Dendritic cell treated with granulocyte-macrophage colony-stimulating factor and Interleukin-4, amounts not matched to agents 40 ng/mL and 50 ng/mL, for 4 days (primary cell): Measurements from ENCODE around the gene GID4.
A peak's percentile ranks its signal among the peaks of the same experiment; 100 is the strongest.

Source experiments
- H3K27ac Mint-ChIP-seq: one replicate; pipeline ENCODE4 v1.8.0; 2022; ENCODE audit warnings: mild to moderate bottlenecking, mixed read lengths
- H3K27me3 Mint-ChIP-seq: one replicate; pipeline ENCODE4 v1.8.0; 2022; ENCODE audit warnings: mild to moderate bottlenecking, mixed read lengths
- H3K36me3 Mint-ChIP-seq: one replicate; pipeline ENCODE4 v1.8.0; 2022; ENCODE audit warnings: low read depth, mixed read lengths
- H3K4me1 Mint-ChIP-seq: one replicate; pipeline ENCODE4 v1.8.0; 2022; ENCODE audit warnings: low read depth, mixed read lengths
- H3K4me3 Mint-ChIP-seq: one replicate; pipeline ENCODE4 v1.8.0; 2022; ENCODE audit warnings: mild to moderate bottlenecking, moderate library complexity, mixed read lengths
- H3K9me3 Mint-ChIP-seq: one replicate; pipeline ENCODE4 v1.8.0; 2022; ENCODE audit warnings: mixed read lengths
- intact Hi-C: fragments of 100-400 bp; cut with micrococcal nuclease; formaldehyde crosslinking; loops from one replicate; pipeline ENCODE4 v1.15.0; 2022

The GID4 gene

GRCh38 chr17:18076936-18077335 is 37.7 kb downstream of the GID4 start:
- H3K27me3 Mint-ChIP-seq = peaks cover 6% of the 10 kb centered on the region
- no peaks in the 10 kb centered on the region for H3K4me1 Mint-ChIP-seq
- H3K36me3 Mint-ChIP-seq = no peaks in the 10 kb centered on the region
- no peak overlapping the region for H3K27ac Mint-ChIP-seq
- H3K4me3 Mint-ChIP-seq = no peak overlapping the region
- H3K9me3 Mint-ChIP-seq = no peaks in the 10 kb centered on the region
- intact Hi-C loops = no loop called here

DNA sequence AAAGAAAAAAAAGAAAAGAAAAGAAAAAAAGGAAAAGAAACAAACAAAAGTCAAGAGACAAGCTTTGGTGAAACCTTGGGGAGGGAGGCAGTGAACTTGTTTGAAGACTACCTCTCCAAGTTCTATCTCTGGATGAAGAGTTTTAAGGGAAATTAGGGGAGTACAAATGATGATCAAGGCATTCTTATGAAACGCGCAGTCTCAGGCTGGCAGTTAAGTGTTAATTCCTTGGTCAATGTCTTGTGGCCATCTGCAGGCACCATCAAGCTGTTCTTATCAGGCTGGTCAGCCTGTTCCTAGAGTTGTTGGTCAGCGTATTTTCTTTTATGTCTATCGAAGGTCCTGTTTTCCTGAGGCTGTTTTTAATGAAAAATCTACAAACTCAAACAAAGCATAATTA is 40.3 kb downstream of the GID4 start:
- Mint-ChIP-seq H3K27ac (no peak overlapping the region), H3K27me3 (peaks cover 6% of the 10 kb centered on the region), H3K4me1 (no peaks in the 10 kb centered on the region), H3K9me3 (no peaks in the 10 kb centered on the region), H3K36me3 (no peaks in the 10 kb centered on the region), H3K4me3 (no peak overlapping the region)
- intact Hi-C loops = no loop called here

DNA sequence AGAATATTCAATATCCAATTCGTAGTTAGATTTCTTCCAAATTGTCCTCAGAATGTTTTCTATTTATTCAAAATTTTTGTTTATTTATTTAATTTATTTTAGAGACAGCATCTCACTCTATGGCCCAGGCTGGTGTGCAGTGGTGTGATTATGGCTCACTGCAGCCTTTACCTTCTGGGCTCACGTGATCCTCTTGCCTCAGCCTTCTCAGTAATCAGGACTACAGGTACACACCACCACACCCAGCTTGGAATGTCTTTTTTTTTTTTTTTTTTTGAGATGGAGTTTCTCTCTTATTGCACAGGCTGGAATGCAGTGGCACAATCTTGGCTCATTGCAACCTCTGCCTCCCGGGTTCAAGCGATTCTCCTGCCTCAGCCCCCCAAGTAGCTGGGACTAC is 45.0 kb downstream of the GID4 start:
- H3K36me3 Mint-ChIP-seq = peaks cover 8% of the 10 kb centered on the region
- H3K27me3 Mint-ChIP-seq = peaks cover 2% of the 10 kb centered on the region
- no peak overlapping the region for H3K27ac Mint-ChIP-seq
- intact Hi-C loops = no loop called here
- no peaks in the 10 kb centered on the region for H3K9me3 Mint-ChIP-seq
- no peak overlapping the region for H3K4me3 Mint-ChIP-seq
- peaks cover 21% of the 10 kb centered on the region for H3K4me1 Mint-ChIP-seq

GRCh38 chr17:18087610-18088491 is 48.6 kb downstream of the GID4 start, which contains the start of gene DRG2:
DRG2 (plus strand) TSS chr17:18087948; CDS start chr17:18088024, 76 bp downstream.
- Mint-ChIP-seq H3K27me3 (no peaks in the 10 kb centered on the region), H3K27ac (peak within 1 kb of the TSS; percentile 97), H3K36me3 (peaks cover 37% of the 10 kb centered on the region), H3K4me1 (peaks cover 28% of the 10 kb centered on the region), H3K9me3 (no peaks in the 10 kb centered on the region), H3K4me3 (peak within 1 kb of the TSS; percentile 98)
- intact Hi-C loops = no loop called here

- Mint-ChIP-seq H3K27me3 (no peaks in the 10 kb centered on the region), H3K9me3 (no peaks in the 10 kb centered on the region), H3K27ac (no peak overlapping the region), H3K4me1 (peaks cover 34% of the 10 kb centered on the region), H3K36me3 (peaks cover 55% of the 10 kb centered on the region), H3K4me3 (no peak overlapping the region)
- intact Hi-C loops = no loop called here
These were observed 50.4 kb downstream of the GID4 start for GRCh38 chr17:18089613-18090012.

DNA sequence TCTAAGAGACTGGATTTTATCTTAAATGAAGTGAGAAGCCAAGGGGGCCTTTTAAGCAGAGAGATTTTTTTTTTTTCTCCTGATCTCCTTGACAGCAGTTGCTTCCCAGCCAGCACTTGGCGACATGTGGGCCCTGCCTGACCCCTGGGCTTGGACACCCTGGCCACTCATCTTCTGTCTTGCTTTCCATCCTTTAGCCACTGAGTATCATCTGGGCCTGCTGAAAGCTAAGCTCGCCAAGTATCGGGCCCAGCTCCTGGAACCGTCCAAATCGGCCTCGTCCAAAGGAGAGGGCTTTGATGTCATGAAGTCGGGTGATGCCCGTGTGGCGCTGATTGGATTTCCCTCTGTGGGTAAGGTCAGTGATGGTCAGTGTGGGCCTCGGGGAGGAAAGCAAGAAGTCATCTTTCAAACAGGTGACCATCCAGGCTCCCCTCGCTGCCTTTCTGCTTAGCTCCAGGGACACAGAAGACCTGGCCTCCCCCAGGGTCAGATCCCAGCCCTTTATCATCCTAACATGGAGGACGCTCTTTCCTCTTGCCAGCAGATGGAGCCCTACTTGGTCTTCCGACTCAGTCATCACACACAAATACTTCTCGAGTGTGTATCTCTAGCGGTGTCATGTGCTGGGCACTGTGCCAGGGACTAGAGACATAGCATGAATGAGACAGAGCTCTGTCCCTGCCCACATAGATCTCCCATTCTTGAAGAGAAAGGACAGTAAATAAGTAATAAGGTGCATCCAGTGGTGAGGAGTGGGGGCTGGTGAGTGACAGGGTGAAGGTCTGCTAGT is 54.6 kb downstream of the GID4 start:
- intact Hi-C loops = no loop called here
- peaks cover 18% of the 10 kb centered on the region for H3K4me1 Mint-ChIP-seq
- H3K27ac Mint-ChIP-seq = no peak overlapping the region
- no peaks in the 10 kb centered on the region for H3K27me3 Mint-ChIP-seq
- H3K9me3 Mint-ChIP-seq = no peaks in the 10 kb centered on the region
- peaks cover 89% of the 10 kb centered on the region for H3K36me3 Mint-ChIP-seq
- no peak overlapping the region for H3K4me3 Mint-ChIP-seq

DNA sequence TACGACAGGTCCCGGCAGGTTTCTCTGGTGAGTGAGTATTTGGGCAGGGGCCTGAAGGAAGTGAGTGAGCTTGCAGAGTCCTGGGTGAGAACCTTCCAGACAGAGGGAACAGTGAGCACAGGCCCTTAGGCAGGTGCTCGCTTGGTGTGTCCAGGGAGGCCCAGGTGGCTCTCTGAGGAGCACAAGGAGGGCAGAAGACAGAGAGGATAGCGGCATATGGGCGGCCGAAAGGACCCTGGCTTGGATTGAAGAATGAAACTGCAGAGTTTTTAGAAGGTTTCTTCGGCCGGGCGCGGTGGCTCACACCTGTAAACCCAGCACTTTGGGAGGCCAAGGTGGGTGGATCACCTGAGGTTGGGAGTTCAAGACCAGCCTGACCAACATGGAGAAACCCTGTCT is 55.2 kb downstream of the GID4 start:
- intact Hi-C loops = no loop called here
- H3K9me3 Mint-ChIP-seq = no peaks in the 10 kb centered on the region
- no peak overlapping the region for H3K27ac Mint-ChIP-seq
- H3K4me3 Mint-ChIP-seq = no peak overlapping the region
- peaks cover 12% of the 10 kb centered on the region for H3K4me1 Mint-ChIP-seq
- H3K27me3 Mint-ChIP-seq = no peaks in the 10 kb centered on the region
- H3K36me3 Mint-ChIP-seq = peaks cover 94% of the 10 kb centered on the region

GRCh38 chr17:18099516-18099915 is 60.3 kb downstream of the GID4 start:
- no peaks in the 10 kb centered on the region for H3K9me3 Mint-ChIP-seq
- H3K27ac Mint-ChIP-seq = no peak overlapping the region
- no peak overlapping the region for H3K4me3 Mint-ChIP-seq
- peaks cover 15% of the 10 kb centered on the region for H3K4me1 Mint-ChIP-seq
- H3K27me3 Mint-ChIP-seq = no peaks in the 10 kb centered on the region
- H3K36me3 Mint-ChIP-seq = peaks cover 97% of the 10 kb centered on the region
- intact Hi-C loops = no loop called here

- no peaks in the 10 kb centered on the region for H3K9me3 Mint-ChIP-seq
- H3K36me3 Mint-ChIP-seq = peaks cover 97% of the 10 kb centered on the region
These were observed 61.4 kb downstream of the GID4 start for GRCh38 chr17:18100616-18101015.

DNA sequence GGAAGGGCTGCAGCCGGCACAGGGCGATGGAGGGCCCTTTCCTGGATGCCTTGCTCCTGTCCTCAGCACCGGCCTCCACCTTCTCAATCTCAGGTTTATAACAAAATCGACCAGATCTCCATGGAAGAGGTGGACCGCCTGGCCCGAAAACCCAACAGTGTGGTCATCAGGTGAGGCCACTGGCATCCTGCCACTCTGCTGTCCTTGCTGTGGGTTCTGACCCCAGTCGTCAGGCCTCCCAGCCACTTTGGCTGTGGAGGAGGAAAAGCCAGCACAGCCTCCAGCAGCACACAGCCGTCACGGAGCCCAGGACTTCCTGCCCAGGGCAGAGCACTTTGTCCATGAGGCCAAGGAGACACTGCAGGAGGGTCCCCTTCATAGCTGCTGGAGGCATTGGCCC is 62.6 kb downstream of the GID4 start:
- Mint-ChIP-seq H3K36me3 (peaks cover 97% of the 10 kb centered on the region), H3K27ac (no peak overlapping the region), H3K9me3 (no peaks in the 10 kb centered on the region), H3K4me1 (peaks cover 15% of the 10 kb centered on the region), H3K4me3 (no peak overlapping the region), H3K27me3 (no peaks in the 10 kb centered on the region)
- intact Hi-C loops = no loop called here

More at GRCh38 chr17:18100616-18101015, 61.4 kb downstream of the GID4 start:
- Mint-ChIP-seq H3K27me3 (no peaks in the 10 kb centered on the region), H3K4me1 (peaks cover 15% of the 10 kb centered on the region), H3K4me3 (no peak overlapping the region), H3K27ac (no peak overlapping the region)
- intact Hi-C loops = no loop called here

- peaks cover 15% of the 10 kb centered on the region for H3K4me1 Mint-ChIP-seq
- H3K27me3 Mint-ChIP-seq = no peaks in the 10 kb centered on the region
- no peaks in the 10 kb centered on the region for H3K9me3 Mint-ChIP-seq
- H3K27ac Mint-ChIP-seq = no peak overlapping the region
- intact Hi-C loops = no loop called here
- H3K4me3 Mint-ChIP-seq = no peak overlapping the region
- peaks cover 97% of the 10 kb centered on the region for H3K36me3 Mint-ChIP-seq
These were observed 63.4 kb downstream of the GID4 start for GRCh38 chr17:18102640-18103039.

- intact Hi-C loops = no loop called here
- H3K4me3 Mint-ChIP-seq = no peak overlapping the region
- H3K9me3 Mint-ChIP-seq = no peaks in the 10 kb centered on the region
- H3K27me3 Mint-ChIP-seq = no peaks in the 10 kb centered on the region
- H3K27ac Mint-ChIP-seq = no peak overlapping the region
- H3K36me3 Mint-ChIP-seq = peaks cover 80% of the 10 kb centered on the region
- H3K4me1 Mint-ChIP-seq = peaks cover 15% of the 10 kb centered on the region
These were observed 65.8 kb downstream of the GID4 start for GRCh38 chr17:18105027-18105426.

GRCh38 chr17:18105595-18105994 is 66.4 kb downstream of the GID4 start:
- Mint-ChIP-seq H3K4me1 (peaks cover 15% of the 10 kb centered on the region), H3K36me3 (peaks cover 74% of the 10 kb centered on the region), H3K27me3 (peaks cover under 1% of the 10 kb centered on the region), H3K9me3 (no peaks in the 10 kb centered on the region), H3K27ac (no peak overlapping the region), H3K4me3 (no peak overlapping the region)
- intact Hi-C loops = no loop called here

DNA sequence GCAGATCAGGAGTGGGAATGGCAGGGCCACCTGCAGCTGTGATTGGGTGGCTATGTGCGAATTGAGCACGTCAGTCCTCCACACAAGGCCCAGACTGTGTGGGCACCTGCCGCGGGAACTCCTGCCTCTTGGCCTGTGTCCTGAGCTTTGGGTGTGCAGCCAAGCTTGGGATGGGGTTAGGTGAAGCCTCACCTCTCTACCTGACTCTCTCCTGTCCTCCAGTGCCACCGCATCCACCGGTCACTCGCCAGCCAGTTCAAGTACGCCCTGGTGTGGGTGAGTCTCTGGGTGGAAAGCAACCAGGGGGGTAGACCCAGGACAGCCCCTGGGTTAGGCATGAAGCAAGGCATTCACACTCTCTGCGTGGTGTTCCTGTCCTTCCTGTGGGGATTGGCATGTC is 67.0 kb downstream of the GID4 start:
- Mint-ChIP-seq H3K9me3 (no peaks in the 10 kb centered on the region), H3K27ac (no peak overlapping the region), H3K36me3 (peaks cover 68% of the 10 kb centered on the region), H3K27me3 (peaks cover 2% of the 10 kb centered on the region), H3K4me3 (no peak overlapping the region), H3K4me1 (peaks cover 15% of the 10 kb centered on the region)
- intact Hi-C loops = no loop called here
